HG02938 (cell line): Measurements from ENCODE around the gene KIAA1614.

Experiments used
- ATAC-seq: cut with Tn5 transposase; IDR thresholded peaks from one replicate; pipeline ENCODE4 v1.9.1; 2021; ENCODE audit warnings: mild to moderate bottlenecking, moderate library complexity; ENCODE audit not compliant: unreplicated experiment

Gene KIAA1614

GRCh38 chr1:180906511-180906910 lies 6.2 kb upstream of the KIAA1614 start:
- no peak for ATAC-seq

DNA sequence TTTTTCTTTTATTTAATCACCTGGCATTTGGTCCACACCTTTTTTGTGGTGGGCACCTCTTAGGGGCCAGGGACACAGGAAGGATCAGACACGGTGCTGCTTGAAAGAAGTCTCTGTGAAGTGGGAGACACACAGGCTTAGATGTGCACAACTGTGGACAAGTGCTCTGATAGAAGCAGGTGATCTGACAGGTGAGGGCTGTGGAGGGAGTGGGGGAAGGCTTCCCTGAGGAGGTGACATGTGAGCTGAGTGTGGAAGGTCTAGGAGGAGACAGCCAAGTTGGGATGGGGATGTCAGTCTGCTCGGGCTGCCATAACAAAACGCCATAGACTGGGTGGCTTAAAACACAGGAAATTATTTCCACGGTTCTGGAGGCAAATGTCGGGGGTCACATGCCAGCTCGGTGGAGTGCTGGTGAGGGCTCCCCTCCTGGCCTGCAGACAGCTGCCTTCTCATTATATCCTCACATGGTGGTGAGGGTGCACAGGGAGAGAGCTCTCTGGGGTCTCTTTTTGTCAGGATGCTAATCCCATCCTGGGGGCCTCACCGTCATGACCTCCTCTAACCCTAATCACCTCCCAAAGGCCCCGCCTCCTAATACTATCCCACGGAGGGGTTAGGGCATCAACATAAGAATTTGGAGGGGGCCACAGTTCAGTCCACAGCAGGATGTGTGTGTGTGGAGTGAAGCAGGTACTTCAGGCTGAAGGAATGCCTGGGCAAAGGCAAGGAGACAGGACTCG lies 5.2 kb upstream of the KIAA1614 start:
- no peak for ATAC-seq

- no peak for ATAC-seq
Measured at GRCh38 chr1:180908074-180908765, 4.5 kb upstream of the KIAA1614 start.

DNA sequence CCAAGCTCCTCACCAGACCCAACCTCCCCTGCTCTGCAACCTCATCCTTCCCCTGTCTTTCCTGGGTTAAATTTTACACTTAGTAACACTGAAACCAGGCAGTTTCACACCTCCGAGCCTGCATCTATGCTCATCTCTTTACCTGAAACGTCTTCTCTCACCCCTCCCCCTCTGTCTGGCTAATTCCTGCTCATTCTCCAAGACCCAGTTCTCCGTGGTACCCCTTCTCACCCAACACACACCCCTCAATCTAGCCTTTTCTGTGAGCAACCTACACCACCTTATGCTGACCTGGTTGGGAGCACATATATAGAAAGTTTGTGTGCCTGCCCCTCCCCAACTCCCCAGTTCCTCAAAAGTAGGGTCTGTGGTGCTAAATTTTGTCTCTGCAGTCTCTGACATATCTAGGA lies 3.7 kb upstream of the KIAA1614 start:
- ATAC-seq, result peak; percentile 20

- ATAC-seq, result peak; percentile 54
Measured at GRCh38 chr1:180909462-180909976, 3.2 kb upstream of the KIAA1614 start.

DNA sequence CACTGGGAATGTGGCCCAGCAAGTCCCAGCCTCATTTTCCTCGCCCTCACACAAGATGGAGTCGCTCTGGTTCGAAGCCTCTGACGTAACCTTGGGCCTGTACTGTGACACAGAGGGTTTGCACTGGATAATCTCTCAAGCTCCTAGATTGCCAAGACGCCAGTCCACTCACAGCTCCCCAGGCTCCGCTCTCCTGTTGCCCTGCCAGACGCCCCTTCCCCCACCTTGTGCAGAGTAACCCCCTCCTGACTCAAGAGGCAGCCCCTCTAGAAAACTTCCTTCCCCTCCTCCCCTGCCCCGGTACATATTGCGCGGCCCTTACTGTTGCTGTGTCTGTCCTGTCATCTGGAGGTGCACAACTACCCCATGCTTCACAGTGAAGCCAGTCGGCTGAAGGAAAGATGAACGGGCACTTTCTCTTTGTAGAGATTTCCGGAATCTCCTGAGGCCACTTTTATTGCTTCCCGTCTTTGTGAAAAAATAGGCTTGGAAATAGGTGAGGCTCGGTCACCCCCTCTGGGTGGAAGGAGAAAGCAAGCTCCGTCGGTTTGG lies 981 bp upstream of the KIAA1614 start:
- no peak for ATAC-seq

GRCh38 chr1:180912211-180912800 lies 391 bp upstream of the KIAA1614 start:
- ATAC-seq, result no peak

DNA sequence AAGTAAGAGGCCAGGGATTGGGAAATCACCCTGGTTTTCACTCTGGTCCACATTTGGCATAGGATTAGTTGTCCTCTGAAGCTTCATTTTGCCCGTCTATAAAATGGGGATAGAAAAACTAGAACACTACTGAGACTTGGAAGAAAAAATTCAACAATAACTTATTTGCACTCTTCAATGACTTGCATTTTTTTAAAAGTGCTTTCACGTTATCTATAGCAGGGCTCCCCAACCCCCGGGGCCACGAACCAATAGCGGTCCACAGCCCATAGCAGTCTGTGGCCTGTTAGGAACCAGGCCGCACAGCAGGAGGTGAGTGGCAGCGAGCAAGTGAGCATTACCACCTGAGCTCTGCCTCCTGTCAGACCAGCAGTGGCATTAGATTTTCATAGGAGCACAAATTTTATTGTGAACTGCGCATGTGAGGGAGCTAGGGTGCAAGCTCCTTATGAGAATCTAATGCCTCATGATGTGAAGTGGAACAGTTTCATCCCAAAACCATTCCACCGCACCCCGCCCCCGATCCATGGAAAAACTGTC lies 2.8 kb downstream of the KIAA1614 start:
- ATAC-seq, result no peak

DNA sequence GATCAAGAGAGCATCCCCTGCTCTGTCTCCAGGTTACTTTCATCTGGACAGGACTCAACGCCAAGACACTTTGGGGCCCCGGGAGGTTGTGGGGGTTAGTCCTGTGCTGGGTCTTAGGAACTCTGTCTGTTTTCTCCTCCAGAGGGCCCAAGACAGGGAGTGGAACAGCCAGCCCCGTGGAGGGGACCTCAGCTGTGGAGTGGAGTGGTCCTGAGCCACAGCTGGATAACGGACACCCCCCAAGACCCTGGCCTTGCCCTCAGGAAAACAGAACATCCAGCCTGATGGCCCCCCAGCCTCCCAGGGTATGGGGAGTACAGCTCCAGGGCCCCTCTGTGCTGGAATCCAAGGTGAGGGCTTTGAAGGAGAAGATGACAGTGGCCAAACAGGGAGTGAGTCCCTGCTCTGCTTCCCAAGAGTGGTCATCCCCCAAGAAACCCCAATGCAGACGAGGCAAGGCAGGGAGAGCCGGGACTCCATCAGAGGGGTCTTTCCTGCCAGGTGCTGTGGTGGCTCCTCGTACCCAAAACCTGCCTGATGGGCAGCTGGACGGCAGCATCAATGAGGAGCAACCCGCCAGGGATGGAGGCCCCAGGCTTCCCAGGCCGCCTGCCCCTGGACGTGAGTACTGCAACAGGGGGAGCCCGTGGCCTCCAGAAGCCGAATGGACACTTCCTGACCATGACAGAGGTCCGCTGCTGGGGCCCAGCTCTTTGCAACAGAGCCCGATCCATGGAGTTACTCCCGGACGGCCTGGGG lies 3.5 kb downstream of the KIAA1614 start:
- ATAC-seq, result no peak

DNA sequence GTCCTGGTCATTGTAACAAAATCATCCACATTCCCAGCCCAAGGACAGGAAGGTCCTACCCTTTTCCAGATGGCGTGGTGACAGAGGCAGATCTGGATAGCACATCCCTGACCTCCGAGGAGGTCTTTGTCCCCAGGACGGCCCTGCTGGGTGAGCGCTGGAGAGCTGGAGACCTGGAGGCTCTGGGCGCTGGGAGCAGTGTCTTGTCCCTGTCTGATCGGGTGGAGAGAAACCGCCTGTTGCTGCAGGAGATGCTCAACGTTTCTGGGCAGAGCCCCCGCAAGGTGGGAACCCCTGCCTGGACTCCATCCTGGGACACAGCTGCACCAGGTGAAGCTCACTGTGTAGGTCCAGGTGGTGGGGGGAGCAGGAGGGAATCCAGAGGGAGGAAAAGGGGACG lies 4.1 kb downstream of the KIAA1614 start:
- no peak for ATAC-seq

GRCh38 chr1:180917306-180918065 lies 4.8 kb downstream of the KIAA1614 start:
- no peak for ATAC-seq

DNA sequence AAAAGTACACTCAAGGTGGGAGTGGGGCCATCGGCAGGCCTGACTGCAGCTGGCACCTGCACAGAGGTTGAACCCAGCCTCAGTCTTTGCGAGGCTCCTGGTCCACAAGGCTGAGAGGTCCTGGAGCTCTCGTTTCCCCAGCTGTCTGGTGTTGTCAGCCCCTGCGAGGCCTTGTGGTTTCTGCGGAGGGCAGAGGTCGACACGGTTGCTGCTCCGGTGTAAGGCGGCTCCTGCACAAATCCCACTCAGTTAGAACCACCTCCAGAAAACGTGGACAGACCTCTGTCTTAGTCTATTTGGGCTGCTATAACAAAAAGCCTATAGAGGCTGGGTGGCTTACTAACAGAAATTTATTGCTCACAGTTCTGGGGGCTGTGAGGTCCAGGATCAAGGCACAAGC lies 5.8 kb downstream of the KIAA1614 start:
- no peak for ATAC-seq

- ATAC-seq, result no peak
Measured at GRCh38 chr1:180919183-180919700, 6.5 kb downstream of the KIAA1614 start.

GRCh38 chr1:180920193-180920592 lies 7.5 kb downstream of the KIAA1614 start:
- ATAC-seq, result no peak

DNA sequence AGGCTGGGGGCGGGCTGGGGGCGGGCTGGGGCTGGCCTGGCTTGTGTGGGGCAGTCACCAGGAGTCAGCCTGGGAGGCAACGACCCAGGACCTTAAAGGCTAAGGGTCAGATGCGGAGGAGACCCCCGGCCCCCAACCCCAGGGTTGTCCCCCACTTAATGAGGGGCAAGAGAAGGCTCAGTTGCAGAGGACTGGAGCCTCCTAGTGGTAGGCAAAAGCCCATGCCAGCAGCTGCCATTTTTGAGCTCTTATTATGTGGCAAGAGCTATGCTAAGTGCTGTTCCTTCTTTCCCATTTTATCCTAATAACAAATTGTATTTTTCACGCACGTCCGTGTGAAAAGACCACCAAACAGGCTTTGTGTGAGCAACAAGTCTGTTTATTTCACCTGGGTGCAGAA lies 8.0 kb downstream of the KIAA1614 start:
- ATAC-seq, result no peak

DNA sequence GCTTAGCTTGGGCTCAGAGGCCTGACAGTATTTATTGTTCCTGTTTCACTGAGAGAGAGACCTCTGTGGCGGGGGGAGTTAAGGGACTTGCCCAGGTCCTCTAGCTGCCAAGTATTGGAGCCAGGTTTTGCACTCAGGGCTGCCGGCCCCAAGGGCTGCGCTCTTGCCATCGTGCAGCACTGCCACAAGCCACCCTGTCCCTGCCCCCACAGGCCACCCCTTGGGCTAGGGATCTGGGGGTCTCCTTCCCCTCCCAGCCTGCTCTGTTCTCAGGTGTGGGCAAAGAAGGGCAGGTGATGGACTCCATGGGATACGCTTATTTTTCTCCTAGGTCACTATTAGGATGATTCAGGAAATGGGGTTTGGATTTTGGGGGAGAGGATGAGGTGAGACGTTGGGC lies 8.7 kb downstream of the KIAA1614 start:
- no peak for ATAC-seq

DNA sequence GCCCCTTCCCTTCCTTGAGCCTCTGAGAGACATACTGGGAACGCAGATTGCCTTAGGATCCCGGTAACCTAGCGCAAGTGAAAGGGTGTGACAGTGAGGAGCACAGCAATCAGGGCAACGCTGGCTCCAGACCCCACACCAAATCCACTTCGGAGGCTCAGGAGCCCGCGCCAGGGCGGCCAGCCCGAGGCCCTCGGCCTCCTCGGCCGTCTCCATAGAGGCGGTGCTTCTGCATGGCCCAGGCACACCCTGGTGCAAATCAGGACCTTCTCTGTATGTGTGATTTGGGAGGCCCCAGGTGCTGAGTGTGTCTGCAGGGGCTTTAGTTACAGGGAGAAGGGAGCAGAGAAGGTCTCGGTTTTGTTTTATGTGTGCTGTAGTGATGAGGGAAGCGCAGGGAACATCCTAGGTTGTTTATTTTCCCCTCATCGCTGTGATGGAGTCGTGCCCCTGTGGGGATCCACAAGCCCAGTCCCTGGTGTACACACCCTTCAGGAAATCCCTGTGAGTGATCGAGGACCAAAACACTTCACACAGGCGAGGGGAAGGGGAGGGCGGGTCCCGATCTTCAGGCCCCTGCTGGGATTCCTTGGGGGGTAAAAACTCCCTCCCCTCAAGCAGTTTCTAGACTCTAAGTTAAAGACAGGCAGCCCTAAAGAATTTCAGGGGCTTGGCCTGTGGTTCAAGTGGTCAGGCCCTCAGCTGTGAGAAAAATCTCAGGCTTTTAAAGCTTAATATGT lies 9.4 kb downstream of the KIAA1614 start:
- no peak for ATAC-seq

DNA sequence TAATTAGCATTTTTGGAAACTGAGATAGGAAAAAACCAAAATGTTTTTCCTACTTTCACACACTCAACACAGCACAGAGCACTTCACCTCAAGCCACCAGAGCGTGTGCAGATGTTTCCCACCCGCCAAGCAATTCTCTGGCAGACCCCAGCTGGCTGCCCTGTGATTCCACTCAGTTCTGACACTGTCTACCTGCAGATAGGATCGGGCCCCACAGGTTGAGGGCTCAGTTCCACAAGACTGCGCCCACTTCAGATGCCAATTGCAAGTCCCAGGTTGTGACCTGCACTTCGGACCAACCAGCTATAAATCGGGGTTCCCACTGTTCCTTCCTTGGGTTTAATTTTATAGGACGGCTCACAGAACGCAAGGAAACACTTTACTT lies 9.9 kb downstream of the KIAA1614 start:
- ATAC-seq, result no peak
